HG03175 (cell line): Measurements from ENCODE around the gene OSBPL9.
"Not testable (repeated sequence)": the region's sequence is repeated elsewhere in the genome, so short reads cannot be mapped to it uniquely, and the experiment has no call there.

Experiments used
- ATAC-seq: cut with Tn5 transposase; IDR thresholded peaks from one replicate; pipeline ENCODE4 v1.9.1; 2021; ENCODE audit warnings: mild to moderate bottlenecking, moderate library complexity; ENCODE audit not compliant: unreplicated experiment

The OSBPL9 gene

GRCh38 chr1:51776408-51776807 lies 159.5 kb downstream of the OSBPL9 start:
- ATAC-seq = no peak

DNA sequence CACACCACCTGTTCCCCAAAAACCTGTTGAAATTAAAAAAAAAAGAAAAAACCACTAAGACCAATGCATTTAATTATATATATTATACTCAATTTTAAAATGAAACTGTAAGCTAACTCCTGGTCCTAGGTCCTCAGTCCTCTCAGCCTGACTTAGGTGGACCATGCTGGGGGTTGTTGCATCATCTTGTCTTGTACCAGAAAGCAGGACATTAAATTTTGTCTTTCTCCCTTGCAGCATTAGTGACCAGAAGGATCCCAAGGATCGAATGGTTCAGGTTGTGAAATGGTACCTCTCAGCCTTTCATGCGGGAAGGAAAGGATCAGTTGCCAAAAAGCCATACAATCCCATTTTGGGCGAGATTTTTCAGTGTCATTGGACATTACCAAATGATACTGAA lies 164.0 kb downstream of the OSBPL9 start:
- ATAC-seq = no peak

DNA sequence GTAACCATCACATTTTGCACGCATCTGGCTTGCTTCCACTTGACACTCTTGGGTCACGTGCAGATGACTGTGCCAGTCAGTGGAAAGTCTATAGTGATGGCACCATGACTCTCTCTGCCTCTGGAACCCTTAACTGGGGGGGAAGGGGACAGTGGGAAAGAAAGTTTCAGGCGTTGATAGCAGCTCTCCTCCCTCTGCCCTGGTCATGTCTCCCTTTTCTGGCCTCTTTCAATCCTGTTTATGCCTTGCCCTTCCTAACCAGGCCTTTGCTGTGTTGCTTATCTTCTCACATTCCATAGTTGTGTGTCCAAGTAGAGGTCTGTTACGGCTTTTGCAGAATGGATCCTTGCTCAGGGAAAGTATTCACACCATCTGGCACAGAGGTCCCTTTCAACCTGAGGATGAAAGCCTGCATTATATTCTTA lies 168.1 kb downstream of the OSBPL9 start:
- ATAC-seq = no peak

DNA sequence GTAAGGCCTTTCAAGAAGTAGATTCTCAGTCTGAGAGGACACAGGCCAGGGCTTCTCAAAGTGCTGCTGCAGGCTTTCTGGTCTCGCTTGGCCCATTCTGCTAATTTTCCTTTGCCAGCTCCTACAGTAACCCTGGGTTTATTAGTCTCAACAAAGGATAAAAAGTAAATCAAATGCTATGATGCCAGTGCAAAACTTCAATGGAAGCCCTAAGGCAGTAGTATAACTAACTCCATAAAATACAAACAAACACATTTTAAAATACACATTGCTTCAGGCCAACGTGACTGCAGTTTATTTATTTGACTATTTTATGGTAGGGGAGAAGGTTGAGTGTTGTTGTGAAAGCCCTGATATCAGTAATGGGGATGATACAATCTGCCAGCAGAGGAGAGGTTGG lies 172.0 kb downstream of the OSBPL9 start:
- ATAC-seq = no peak

- no peak for ATAC-seq
Observed at GRCh38 chr1:51789342-51789741, 172.4 kb downstream of the OSBPL9 start.

DNA sequence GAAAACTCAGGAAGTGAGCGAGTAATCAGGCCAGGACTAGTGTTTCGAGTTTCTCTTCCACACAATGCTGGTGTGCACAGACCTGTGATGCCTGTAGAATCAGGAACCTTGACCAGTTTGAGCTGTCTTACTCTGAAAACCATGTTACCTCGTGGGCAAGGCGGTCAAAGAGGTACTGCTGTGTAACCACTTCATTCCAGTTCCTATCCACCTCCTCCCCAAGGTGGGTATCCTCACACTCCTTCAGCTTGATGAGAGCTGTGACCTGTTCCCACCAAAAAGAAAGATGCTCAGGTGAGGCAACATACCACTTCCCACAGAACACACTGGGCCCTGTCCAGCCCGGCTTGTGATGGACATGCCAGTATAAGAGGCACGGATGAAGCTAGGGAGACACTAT lies 173.5 kb downstream of the OSBPL9 start:
- ATAC-seq = no peak

GRCh38 chr1:51791888-51792287 lies 175.0 kb downstream of the OSBPL9 start:
- ATAC-seq = no peak

GRCh38 chr1:51792864-51793263 lies 176.0 kb downstream of the OSBPL9 start:
- ATAC-seq = no peak

- no peak for ATAC-seq
Observed at GRCh38 chr1:51794260-51794659, 177.4 kb downstream of the OSBPL9 start.

DNA sequence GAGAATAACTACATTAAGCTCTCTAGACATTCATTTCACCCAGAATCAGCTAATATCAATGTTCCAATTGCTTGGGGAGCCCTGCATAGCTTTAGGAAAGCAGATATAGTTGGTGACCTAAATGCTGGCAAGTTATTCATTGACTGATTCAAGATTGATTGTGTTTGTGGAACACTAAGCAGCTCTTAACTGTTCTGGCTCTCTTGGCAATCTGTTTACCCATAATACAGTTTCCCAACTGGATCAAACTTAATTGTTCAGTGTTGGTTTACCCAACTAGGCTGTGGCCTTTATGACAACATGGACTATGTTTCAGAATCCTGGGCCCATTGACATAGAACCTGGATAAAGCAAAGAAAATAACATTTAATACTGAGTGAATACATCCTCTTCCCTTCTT lies 178.0 kb downstream of the OSBPL9 start:
- ATAC-seq = no peak

DNA sequence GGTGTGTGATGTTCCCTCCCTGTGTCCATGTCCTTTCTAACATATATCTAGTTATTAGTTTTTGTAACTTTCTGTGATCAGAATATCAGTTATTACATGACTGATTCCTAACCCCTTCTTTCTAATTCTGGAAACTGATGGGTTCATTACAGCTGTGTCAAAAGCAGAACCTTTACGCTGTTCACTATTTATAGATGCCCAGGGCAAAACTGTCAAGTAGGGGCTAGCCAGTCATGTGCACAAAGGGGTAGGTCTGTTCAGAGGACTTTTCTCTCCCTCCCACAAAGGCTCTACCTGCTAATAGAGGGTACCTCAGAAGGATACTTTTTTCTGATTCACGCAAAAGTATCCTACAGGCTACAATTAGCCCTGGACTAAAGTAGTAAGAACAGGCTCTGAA lies 182.5 kb downstream of the OSBPL9 start:
- no peak for ATAC-seq

DNA sequence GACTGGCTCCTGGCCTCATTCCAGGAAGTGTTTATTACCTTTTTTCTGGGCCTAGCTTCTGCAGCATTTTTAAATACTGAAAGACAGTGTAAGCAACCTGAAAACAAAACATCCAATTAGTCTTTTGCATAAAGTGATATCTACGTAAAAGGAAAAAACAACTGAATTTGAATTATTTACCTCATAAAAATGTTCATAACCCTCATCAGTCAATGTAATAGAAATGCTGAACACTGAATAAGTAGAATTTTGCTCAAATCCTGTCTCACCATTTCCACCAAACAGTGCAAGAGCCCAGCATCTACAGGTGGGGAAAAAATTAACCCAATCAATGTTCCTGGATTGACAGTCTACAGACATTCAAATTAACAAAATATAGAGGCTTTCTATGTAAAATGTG lies 197.6 kb downstream of the OSBPL9 start:
- no peak for ATAC-seq

DNA sequence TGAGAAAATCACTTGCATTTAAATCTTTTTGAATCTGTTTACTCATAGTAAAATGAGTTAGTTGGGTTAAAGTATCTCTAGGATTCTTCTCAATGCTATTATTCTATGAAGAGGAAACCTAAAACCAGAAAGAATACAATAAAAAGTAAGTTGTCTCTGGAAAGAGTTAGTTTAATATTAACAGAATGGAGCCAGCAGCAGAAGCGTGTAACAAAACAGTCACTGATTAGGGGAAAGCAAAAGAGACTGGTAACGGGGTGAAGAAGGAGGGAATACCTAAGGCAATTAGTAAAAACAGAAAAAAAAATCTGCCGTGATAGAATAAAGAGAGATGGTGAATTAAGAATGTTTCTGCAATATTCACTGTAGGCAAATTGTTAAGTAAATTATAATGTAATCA lies 201.6 kb downstream of the OSBPL9 start:
- ATAC-seq = no peak

GRCh38 chr1:51819021-51819420 lies 202.1 kb downstream of the OSBPL9 start:
- ATAC-seq = not testable (repeated sequence)

DNA sequence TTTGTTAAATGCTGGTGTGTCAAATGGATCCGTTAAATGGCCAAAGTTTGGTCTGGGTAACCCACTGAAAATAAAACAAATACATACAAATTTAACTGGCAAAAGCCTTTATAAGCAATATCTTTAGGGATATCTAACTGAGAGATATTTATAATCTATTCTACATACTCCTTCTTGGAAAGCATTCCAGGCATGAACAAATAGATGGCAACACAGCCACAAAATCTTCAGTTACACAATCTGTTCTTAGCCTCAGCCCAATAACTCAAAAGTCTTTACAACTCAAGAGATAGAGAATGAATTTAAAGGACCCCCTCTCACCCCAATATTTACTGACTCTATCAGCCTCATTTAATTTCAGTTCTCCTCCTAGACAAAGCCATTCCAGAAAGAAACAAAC lies 202.9 kb downstream of the OSBPL9 start:
- no peak for ATAC-seq

DNA sequence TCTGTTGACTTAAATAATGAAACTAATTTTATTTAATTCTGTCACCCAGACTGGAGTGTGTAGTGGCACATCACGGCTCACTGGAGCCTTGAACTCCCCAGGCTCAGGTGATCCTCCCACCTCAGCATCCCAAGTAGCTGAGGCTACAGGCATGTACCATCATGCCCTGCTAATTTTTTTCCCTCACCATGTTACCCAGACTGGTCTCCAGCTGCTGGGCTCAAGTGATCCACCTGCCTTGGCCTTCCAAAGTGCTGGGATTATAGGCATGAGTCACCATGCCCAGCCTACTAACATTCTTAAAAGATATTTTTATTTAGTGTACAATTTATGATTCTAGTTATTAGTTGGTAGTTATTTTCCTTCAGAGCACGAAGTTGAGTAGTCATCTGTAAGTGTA lies 212.2 kb downstream of the OSBPL9 start:
- ATAC-seq = no peak

DNA sequence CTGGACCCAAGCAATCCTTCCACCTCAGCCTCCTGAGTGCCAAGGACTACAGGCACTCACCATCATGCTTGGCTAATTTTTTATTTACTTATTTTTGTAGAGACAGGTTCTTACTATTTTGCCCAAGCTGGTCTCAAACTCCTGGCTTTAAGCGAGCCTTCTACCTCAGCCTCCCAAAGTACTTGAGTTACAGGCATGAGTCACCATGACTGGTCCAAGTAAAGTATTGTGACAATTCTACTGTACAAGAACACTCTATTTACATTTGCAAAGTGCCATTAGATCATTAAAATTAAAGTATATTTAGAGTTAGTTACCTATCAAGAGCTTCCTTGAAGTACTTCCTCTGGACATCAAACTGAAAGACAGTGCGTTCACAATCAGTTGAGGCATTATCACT lies 216.8 kb downstream of the OSBPL9 start:
- ATAC-seq = no peak

- ATAC-seq = no peak
Observed at GRCh38 chr1:51837243-51837642, 220.4 kb downstream of the OSBPL9 start.
